ENCODE measurements around the gene CD151.
A peak's percentile ranks its signal among the peaks of the same experiment; 100 is the strongest.

DNA sequence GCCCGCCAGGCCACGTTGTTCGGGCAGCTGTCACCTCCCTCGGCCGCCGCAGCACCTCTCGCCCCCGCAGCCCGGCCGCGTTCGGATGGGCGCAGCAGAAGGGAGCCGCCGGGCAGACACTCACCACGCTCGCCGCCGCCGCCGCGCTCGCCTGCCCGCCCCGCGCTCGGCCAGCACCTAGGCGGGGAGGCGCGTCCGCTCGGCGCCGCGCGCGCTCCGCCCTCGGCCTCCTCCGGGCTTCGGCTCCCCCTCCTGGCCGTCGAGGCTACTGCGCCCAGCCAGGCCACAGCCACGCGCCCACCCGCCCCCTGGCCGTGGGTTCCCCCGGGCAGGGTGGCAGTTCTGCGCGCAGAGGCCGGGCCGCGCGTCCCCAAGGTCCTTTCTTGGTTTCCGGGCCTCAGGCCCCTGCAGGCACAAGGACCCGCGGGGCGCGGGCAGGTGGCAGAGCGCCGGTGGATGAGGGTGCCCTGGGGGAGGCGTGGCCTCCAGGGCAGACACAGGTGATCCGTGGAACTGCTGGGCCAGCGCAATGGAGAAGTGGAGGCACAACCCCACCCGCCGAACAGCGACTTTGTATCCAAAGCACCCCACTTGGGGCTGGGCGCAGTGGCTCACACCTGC is 34.5 kb upstream of the CD151 start, which contains the start of gene SLC25A22:
- TF ChIP-seq, protein P1, sequence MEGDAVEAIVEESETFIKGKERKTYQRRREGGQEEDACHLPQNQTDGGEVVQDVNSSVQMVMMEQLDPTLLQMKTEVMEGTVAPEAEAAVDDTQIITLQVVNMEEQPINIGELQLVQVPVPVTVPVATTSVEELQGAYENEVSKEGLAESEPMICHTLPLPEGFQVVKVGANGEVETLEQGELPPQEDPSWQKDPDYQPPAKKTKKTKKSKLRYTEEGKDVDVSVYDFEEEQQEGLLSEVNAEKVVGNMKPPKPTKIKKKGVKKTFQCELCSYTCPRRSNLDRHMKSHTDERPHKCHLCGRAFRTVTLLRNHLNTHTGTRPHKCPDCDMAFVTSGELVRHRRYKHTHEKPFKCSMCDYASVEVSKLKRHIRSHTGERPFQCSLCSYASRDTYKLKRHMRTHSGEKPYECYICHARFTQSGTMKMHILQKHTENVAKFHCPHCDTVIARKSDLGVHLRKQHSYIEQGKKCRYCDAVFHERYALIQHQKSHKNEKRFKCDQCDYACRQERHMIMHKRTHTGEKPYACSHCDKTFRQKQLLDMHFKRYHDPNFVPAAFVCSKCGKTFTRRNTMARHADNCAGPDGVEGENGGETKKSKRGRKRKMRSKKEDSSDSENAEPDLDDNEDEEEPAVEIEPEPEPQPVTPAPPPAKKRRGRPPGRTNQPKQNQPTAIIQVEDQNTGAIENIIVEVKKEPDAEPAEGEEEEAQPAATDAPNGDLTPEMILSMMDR (IDR thresholded peaks at IDR 0.05; ENCODE audit: low read depth, low read length, missing input control) = peak; percentile 78
- TF ChIP-seq FOXA1 (IDR thresholded peaks at IDR 0.05) = no peak
- TF ChIP-seq TAF1 (conservative IDR thresholded peaks at IDR 0.05) = no peak
- TF ChIP-seq JUND (IDR thresholded peaks at IDR 0.05) = no peak
- TF ChIP-seq, protein P2, sequence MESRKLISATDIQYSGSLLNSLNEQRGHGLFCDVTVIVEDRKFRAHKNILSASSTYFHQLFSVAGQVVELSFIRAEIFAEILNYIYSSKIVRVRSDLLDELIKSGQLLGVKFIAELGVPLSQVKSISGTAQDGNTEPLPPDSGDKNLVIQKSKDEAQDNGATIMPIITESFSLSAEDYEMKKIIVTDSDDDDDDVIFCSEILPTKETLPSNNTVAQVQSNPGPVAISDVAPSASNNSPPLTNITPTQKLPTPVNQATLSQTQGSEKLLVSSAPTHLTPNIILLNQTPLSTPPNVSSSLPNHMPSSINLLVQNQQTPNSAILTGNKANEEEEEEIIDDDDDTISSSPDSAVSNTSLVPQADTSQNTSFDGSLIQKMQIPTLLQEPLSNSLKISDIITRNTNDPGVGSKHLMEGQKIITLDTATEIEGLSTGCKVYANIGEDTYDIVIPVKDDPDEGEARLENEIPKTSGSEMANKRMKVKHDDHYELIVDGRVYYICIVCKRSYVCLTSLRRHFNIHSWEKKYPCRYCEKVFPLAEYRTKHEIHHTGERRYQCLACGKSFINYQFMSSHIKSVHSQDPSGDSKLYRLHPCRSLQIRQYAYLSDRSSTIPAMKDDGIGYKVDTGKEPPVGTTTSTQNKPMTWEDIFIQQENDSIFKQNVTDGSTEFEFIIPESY (IDR thresholded peaks at IDR 0.05) = no peak
- TF ChIP-seq YY1 (IDR thresholded peaks at IDR 0.05) = no peak
- no peak for TF ChIP-seq GABPA (IDR thresholded peaks at IDR 0.05 in 1 of 2, conservative IDR thresholded peaks at IDR 0.05 in 1 of 2)
- TF ChIP-seq, protein P3, sequence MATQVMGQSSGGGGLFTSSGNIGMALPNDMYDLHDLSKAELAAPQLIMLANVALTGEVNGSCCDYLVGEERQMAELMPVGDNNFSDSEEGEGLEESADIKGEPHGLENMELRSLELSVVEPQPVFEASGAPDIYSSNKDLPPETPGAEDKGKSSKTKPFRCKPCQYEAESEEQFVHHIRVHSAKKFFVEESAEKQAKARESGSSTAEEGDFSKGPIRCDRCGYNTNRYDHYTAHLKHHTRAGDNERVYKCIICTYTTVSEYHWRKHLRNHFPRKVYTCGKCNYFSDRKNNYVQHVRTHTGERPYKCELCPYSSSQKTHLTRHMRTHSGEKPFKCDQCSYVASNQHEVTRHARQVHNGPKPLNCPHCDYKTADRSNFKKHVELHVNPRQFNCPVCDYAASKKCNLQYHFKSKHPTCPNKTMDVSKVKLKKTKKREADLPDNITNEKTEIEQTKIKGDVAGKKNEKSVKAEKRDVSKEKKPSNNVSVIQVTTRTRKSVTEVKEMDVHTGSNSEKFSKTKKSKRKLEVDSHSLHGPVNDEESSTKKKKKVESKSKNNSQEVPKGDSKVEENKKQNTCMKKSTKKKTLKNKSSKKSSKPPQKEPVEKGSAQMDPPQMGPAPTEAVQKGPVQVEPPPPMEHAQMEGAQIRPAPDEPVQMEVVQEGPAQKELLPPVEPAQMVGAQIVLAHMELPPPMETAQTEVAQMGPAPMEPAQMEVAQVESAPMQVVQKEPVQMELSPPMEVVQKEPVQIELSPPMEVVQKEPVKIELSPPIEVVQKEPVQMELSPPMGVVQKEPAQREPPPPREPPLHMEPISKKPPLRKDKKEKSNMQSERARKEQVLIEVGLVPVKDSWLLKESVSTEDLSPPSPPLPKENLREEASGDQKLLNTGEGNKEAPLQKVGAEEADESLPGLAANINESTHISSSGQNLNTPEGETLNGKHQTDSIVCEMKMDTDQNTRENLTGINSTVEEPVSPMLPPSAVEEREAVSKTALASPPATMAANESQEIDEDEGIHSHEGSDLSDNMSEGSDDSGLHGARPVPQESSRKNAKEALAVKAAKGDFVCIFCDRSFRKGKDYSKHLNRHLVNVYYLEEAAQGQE (IDR thresholded peaks at IDR 0.05) = no peak

Data from liver (tissue), 3 donors.